Fibroblast of mammary gland (primary cell): Measurements from ENCODE around the gene MAGI1.

Experiments used
- DNase-seq: peaks from one replicate; pipeline ENCODE4 v3.0.0-alpha.2; 2010; ENCODE audit warnings: low read depth
- H3K4me3 ChIP-seq: 2 replicates; pipeline ENCODE4 v1.5.1; 2011; ENCODE audit warnings: low read depth, mild to moderate bottlenecking, low read length, moderate library complexity; ENCODE audit not compliant: control insufficient read depth
- TF ChIP-seq, protein P1 (sequence below): conservative IDR thresholded peaks from 2 replicates; pipeline ENCODE4 v1.5.1; 2011; ENCODE audit warnings: low read depth, low read length, inconsistent platforms; ENCODE audit not compliant: control insufficient read depth, insufficient read depth

MAGI1 gene

GRCh38 chr3:65623362-65623761 lies 415.4 kb downstream of the MAGI1 start:
- DNase-seq: no peak
- TF ChIP-seq, protein P1, sequence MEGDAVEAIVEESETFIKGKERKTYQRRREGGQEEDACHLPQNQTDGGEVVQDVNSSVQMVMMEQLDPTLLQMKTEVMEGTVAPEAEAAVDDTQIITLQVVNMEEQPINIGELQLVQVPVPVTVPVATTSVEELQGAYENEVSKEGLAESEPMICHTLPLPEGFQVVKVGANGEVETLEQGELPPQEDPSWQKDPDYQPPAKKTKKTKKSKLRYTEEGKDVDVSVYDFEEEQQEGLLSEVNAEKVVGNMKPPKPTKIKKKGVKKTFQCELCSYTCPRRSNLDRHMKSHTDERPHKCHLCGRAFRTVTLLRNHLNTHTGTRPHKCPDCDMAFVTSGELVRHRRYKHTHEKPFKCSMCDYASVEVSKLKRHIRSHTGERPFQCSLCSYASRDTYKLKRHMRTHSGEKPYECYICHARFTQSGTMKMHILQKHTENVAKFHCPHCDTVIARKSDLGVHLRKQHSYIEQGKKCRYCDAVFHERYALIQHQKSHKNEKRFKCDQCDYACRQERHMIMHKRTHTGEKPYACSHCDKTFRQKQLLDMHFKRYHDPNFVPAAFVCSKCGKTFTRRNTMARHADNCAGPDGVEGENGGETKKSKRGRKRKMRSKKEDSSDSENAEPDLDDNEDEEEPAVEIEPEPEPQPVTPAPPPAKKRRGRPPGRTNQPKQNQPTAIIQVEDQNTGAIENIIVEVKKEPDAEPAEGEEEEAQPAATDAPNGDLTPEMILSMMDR: no peak
- H3K4me3 ChIP-seq: no peak overlapping the region

GRCh38 chr3:65619888-65620287 lies 418.8 kb downstream of the MAGI1 start:
- H3K4me3 ChIP-seq: no peak overlapping the region
- no peak for DNase-seq
- TF ChIP-seq, protein P1: no peak

DNA sequence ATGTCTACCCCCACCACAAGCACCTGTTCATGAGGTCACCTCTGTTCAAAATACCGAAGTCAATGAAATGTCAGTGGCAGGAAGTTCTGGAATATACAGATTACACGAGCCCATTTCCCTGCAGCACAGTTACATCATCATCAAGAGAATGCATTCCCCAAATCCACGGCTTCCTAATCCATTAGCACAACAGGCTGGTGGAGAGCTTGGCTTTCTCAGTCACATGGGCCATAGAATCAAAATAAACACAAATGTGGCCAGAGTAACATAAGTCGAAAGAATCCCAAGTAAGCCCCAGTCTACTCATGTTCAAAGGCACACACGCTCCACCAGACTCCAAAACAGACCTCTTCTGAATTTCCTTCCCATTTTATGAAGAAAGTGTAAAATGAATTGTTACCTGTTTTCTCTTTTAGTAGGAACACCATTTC lies 419.3 kb downstream of the MAGI1 start:
- TF ChIP-seq, protein P1: no peak
- H3K4me3 ChIP-seq: no peak overlapping the region
- no peak for DNase-seq

GRCh38 chr3:65618599-65618998 lies 420.1 kb downstream of the MAGI1 start:
- no peak overlapping the region for H3K4me3 ChIP-seq
- DNase-seq: no peak
- TF ChIP-seq, protein P1: no peak

GRCh38 chr3:65617787-65618186 lies 420.9 kb downstream of the MAGI1 start:
- TF ChIP-seq, protein P1: no peak
- DNase-seq: no peak
- H3K4me3 ChIP-seq: no peak overlapping the region

DNA sequence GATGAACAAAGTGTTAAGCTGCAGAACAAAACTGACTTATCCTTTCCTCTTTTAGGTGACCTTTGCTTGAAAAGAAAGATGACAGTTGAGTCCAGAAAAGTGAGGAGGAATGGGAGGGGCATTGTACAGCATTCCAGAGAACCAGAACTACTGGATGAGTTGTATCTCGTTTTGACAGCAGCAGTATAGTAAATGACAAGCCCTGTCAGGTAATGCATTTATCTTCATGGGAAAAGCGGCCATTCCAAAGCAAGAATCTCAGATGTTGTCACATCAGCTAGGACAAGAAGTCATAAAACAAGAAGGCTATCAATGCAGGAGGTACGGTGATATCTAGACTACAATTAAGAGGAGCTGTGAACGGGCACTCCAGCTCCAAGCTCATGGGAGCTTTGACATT lies 421.5 kb downstream of the MAGI1 start:
- DNase-seq: no peak
- H3K4me3 ChIP-seq: no peak overlapping the region
- TF ChIP-seq, protein P1: no peak

- H3K4me3 ChIP-seq: no peak overlapping the region
- TF ChIP-seq, protein P1: no peak
- DNase-seq: no peak
These were observed 422.2 kb downstream of the MAGI1 start for GRCh38 chr3:65616563-65616962.
